ENCODE measurements around the gene PPIP5K2. TPM values are rescaled to one million over a fixed set of nuclear protein-coding genes. Genes with fewer than 3 reads are reported as not detected.
"Not testable (repeated sequence)": the region's sequence is repeated elsewhere in the genome, so short reads cannot be mapped to it uniquely, and the experiment has no call there.

PPIP5K2 gene
- total RNA-seq, 1 donor from 2014 or later = 29.3 TPM

GRCh38 chr5:103120607-103121200 lies 603 bp downstream of the PPIP5K2 start:
- peak; percentile 19 for DNase-seq (ENCODE audit: low read depth)

- DNase-seq (ENCODE audit: low read depth) = no peak
Measured at GRCh38 chr5:103122242-103122641, 2.1 kb downstream of the PPIP5K2 start.

DNA sequence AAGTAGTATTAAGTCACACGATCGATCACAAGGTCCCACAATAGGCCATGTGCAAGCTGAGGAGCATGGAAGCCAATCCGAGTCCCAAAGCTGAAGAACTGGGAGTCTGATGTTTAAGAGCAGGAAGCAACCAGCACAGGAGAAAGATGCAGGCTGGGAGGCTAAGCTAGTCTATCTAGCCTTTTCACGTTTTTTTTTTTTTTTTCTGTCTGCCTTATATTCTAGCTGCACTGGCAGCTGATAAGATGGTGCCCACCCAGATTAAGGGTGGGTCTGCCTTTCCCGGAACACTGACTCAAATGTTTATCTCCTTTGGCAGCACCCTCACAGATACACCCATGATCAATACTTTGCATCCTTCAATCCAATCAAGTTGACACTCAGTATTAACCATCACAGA lies 6.5 kb downstream of the PPIP5K2 start:
- DNase-seq (ENCODE audit: low read depth) = no peak

DNA sequence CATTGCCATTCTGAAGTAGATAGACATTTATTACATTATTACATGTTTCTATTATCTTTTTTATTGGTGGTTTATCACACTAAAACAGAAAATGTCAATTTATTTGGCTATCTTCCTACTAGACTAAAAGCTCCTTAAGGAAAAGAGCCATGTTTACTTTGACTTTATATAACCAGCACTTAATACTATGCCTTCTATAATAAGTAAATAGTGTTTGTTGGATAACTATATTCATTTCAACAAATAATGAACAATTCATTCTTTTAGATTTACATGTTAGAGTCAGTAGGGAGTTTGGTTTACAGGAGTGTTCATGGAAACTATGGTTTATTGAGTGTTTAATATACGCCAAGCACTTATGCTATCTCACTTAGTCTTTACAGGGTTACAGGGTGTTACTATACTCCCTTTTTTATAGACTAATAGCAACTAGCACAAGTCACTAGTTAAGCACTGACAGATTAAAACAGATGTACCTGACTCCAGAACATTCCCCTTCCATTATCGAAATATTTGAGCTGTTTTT lies 7.3 kb downstream of the PPIP5K2 start:
- DNase-seq (ENCODE audit: low read depth) = no peak

DNA sequence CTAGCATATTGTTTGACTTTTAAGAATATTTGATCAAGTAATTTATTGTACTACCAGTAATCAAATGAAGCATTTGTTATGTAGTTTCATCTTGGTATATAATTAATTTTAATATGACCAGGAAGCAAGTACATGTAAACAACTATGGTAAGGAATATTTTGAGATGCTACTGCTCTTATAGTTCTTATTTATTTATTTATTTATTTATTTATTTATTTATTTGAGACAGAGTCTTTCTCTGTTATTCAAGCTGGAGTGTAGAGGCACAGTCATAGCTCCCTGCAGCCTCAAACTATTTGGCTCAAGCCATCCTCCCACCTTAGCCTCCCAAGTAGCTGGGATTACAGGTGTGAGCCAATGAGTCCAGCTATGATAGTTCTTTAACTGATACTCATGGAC lies 8.1 kb downstream of the PPIP5K2 start:
- no peak for DNase-seq (ENCODE audit: low read depth)

GRCh38 chr5:103132684-103133083 lies 12.6 kb downstream of the PPIP5K2 start:
- DNase-seq (ENCODE audit: low read depth) = no peak

- no peak for DNase-seq (ENCODE audit: low read depth)
Measured at GRCh38 chr5:103133231-103133630, 13.1 kb downstream of the PPIP5K2 start.

DNA sequence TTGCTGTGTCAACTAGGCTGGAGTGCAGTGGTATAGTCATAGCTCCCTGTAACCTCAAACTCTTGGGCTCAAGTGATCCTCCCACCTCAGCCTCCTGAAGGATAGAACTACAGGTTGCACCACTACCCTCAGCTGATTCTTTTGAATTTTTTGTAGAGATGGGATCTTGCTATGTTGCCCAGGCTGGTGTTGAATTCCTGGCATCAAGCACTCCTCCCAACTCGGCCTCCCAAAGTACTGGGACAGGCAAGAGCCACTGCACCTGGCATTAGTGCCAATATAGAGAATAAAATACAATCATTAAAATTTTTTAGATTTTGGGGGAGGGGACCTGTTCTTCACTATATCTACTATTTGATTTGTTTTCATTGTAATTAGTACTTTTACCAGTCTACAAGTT lies 15.4 kb downstream of the PPIP5K2 start:
- no peak for DNase-seq (ENCODE audit: low read depth)

DNA sequence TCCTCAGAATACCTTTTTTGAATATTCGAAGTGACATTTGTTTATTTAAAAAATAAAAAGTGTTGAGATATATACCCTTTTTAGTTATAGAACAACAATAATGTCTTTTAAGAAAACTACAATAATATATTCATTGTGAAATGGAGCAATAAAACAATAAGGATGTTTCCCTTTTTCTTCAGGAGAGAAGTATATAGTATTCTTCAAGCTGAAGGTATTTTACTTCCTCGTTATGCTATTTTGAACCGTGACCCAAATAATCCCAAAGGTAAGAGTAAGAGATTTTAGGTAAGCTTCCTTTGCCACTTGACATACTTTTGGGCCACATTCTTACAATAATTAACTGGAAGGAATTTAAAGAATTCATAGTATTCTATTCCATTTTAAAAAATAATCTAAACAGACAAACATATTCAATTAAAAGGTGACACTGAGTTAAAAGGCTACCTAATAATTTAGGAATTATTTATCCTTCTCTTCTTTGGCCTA lies 18.1 kb downstream of the PPIP5K2 start:
- DNase-seq (ENCODE audit: low read depth) = no peak

- DNase-seq (ENCODE audit: low read depth) = peak; percentile 77
Measured at GRCh38 chr5:103139264-103139865, 19.3 kb downstream of the PPIP5K2 start.

GRCh38 chr5:103142132-103142531 lies 22.0 kb downstream of the PPIP5K2 start:
- not testable (repeated sequence) for DNase-seq (ENCODE audit: low read depth)

DNA sequence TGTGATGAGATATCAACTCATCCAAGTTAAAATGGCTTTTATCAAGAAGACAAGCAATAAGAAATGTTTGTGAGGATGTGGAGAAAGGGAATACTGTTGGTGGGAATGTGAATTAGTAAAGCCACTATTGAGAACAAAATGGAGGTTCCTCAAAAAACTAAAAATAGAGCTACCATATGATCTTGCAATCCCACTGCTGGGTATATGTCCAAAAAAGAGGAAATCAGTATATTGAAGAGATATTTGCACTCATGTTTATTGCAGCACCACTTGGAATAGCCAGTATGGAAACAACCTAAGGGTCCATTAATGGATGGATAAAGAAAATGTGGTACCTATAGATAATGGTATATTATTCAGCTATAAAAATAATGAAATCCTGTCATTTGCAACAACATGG lies 25.1 kb downstream of the PPIP5K2 start:
- DNase-seq (ENCODE audit: low read depth) = no peak

- no peak for DNase-seq (ENCODE audit: low read depth)
Measured at GRCh38 chr5:103148213-103148612, 28.1 kb downstream of the PPIP5K2 start.

GRCh38 chr5:103151156-103151555 lies 31.1 kb downstream of the PPIP5K2 start:
- no peak for DNase-seq (ENCODE audit: low read depth)

- DNase-seq (ENCODE audit: low read depth) = no peak
Measured at GRCh38 chr5:103166706-103167105, 46.6 kb downstream of the PPIP5K2 start.

GRCh38 chr5:103174147-103174546 lies 54.0 kb downstream of the PPIP5K2 start:
- no peak for DNase-seq (ENCODE audit: low read depth)

GRCh38 chr5:103177543-103177942 lies 57.4 kb downstream of the PPIP5K2 start:
- DNase-seq (ENCODE audit: low read depth) = no peak

- no peak for DNase-seq (ENCODE audit: low read depth)
Measured at GRCh38 chr5:103178167-103178566, 58.1 kb downstream of the PPIP5K2 start.

DNA sequence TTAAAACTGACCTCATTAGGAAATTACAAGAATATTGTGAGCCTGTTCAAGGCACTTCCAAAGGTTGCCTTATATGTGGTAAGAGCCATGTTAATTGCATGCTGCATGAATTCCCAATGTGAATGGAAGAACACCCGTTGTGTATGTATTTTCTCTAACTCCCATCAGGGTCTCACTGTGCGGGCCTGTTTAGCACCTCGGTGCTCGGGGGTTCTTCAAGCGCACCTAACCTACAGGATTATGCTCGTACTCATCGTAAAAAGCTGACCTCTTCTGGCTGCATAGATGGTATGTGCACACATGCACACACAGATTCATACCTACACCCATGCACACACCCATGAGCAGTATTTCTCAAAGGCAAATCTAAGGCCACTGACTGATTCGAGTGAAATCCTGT lies 66.1 kb downstream of the PPIP5K2 start:
- no peak for DNase-seq (ENCODE audit: low read depth)

DNA sequence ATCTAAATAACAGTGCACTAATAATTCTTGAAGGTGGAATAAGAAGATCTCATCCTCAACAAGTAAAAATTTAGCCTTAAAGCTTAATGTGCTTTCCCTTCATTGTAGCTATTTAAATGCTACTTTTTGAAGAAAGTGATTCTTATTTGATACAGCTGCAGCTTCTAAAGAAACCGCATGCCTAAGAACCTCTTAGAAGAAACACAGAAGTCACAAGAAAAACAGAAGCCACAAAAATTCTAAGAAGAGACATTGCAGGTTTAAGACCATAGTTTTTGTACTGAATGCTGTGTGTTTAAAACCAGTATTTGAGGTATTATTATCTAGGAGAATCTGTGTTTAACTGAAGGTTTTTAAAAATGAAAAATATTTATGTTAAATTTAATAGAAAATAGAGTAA lies 68.3 kb downstream of the PPIP5K2 start:
- DNase-seq (ENCODE audit: low read depth) = no peak

DNA sequence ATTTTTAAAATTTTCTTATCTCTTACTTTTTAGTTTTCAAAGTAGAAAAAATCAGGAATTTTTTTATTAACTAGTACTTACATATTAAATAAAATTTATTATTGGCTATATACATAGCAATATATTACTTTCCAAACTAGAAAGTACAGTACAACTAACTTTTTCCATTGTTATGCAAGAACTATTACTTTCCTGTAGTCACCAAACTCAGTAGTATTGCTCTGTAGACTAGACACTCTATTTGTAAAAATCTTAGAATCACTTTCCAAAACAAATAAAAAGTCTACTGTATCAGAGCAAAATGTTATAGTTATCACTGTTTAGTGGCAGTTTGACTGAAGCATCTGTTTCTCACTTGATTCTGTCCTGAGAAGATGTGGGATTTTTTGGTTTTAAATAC lies 83.1 kb downstream of the PPIP5K2 start:
- DNase-seq (ENCODE audit: low read depth) = no peak

DNA sequence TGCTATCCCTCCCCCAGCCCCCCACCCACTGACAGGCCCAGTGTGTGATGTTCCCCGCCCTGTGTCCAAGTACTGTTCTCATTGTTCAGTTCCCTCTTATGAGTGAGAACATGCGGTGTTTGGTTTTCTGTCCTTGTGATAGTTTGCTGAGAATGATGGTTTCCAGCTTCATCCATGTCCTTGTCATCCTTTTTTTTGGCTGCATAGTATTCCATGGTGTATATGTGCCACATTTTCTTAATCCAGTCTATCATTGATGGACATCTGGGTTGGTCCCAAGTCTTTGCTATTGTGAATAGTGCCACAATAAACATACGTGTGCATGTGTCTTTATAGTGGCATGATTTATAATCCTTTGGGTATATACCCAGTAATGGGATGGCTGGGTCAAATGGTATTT lies 84.9 kb downstream of the PPIP5K2 start:
- not testable (repeated sequence) for DNase-seq (ENCODE audit: low read depth)

Measured in myocyte (in vitro differentiated cells).